Left lung (tissue), 10 donors: ENCODE results near the gene TBX10. TPM values are rescaled to one million over a fixed set of nuclear protein-coding genes. Genes with fewer than 3 reads are reported as not detected.
"Not testable (repeated sequence)": the region's sequence is repeated elsewhere in the genome, so short reads cannot be mapped to it uniquely, and the experiment has no call there.

Source experiments
- ATAC-seq: fragments of 200-7000 bp; cut with Tn5 transposase; one replicate; pipeline ENCODE4 v1.9.1; 2020; ENCODE audit warnings: moderate library complexity
- DNase-seq, 4 donors: peaks; one replicate each; pipeline ENCODE4 v3.0.0-alpha.2; 2013 to 2020
- H3K27ac ChIP-seq, 2 donors: fragments of 200-600 bp; sonication (generic) in 1 of 2; one replicate each; pipeline versions ENCODE4 v1.5.0 to v1.8.0; 2020 to 2021
- H3K27me3 ChIP-seq, 2 donors: fragments of 200-600 bp; sonication (generic) in 1 of 2; one replicate each; pipeline versions ENCODE4 v1.5.0 to v1.8.0; 2020 to 2021
- H3K36me3 ChIP-seq, 2 donors: fragments of 200-600 bp; sonication (generic) in 1 of 2; one replicate each; pipeline versions ENCODE4 v1.5.0 to v1.8.0; 2020 to 2021
- H3K4me1 ChIP-seq, 2 donors: fragments of 200-600 bp; one replicate each; pipeline ENCODE4 v1.8.0; 2021
- H3K4me3 ChIP-seq, 2 donors: fragments of 200-600 bp; sonication (generic) in 1 of 2; one replicate each; pipeline versions ENCODE4 v1.5.0 to v1.8.0; 2020 to 2021; ENCODE audit warnings: mild to moderate bottlenecking in 1 of 2
- H3K9me3 ChIP-seq, 2 donors: fragments of 200-600 bp; sonication (generic) in 1 of 2; one replicate each; pipeline versions ENCODE4 v1.5.0 to v1.8.0; 2020 to 2021
- CTCF ChIP-seq, 2 donors: fragments of 200-600 bp; sonication (generic) in 1 of 2; IDR thresholded peaks; one replicate each; pipeline versions ENCODE4 v1.5.0 to v1.8.0; 2021; ENCODE audit warnings: antibody characterized with exemption in 2 of 2
- intact Hi-C, 2 donors: fragments of 100-400 bp; cut with DNase I; formaldehyde crosslinking; loops; one replicate each; pipeline versions ENCODE4 v1.11.2 to v1.14.2; 2022
- polyA plus RNA-seq, 6 donors: library from polyadenylated mRNA; unstranded; fragments of 120-200 nt; gene quantifications; one replicate each; pipeline ENCODE4 v1.2.1, GENCODE V29; 2013; ENCODE audit not compliant: insufficient read length in 6 of 6
- total RNA-seq, 2 donors: library from RNA; stranded (reverse); fragmentation: NEBNext Ultra II Directional; extraction: Animal tissue kit (Norgen Biotek cat#: 25700); gene quantifications; one replicate each; pipeline ENCODE4 v1.2.1, GENCODE V29; 2021
- donor health status: DM: no; HTN: yes; CAD: no.
- donor health status: DM: no; HTN: no; CAD: no.

TBX10 gene
- total and polyA plus RNA-seq, 8 donors: 0.18 TPM; not detected in 7

- ATAC-seq: no peak
- no peaks in the 10 kb centered on the region for H3K36me3 ChIP-seq
- no peak overlapping the region for H3K4me3 ChIP-seq
- no peaks in the 10 kb centered on the region for H3K27me3 ChIP-seq
- H3K27ac ChIP-seq: no peak overlapping the region
- intact Hi-C loops: no loop called here
- H3K9me3 ChIP-seq: no peaks in the 10 kb centered on the region
- H3K4me1 ChIP-seq: no peaks in the 10 kb centered on the region
- no peak for TF ChIP-seq CTCF (IDR thresholded peaks at IDR 0.05)
- no peak for DNase-seq
Observed at GRCh38 chr11:67662835-67663531, 23.4 kb upstream of the TBX10 start.

GRCh38 chr11:67662142-67662834 is 22.7 kb upstream of the TBX10 start:
- Histone ChIP-seq H3K4me3 (no peak overlapping the region), H3K36me3 (no peaks in the 10 kb centered on the region), H3K27me3 (no peaks in the 10 kb centered on the region), H3K27ac (no peak overlapping the region), H3K4me1 (no peaks in the 10 kb centered on the region), H3K9me3 (no peaks in the 10 kb centered on the region)
- ATAC-seq (no peak), DNase-seq (no peak)
- no peak for TF ChIP-seq CTCF (IDR thresholded peaks at IDR 0.05)
- intact Hi-C loops: no loop called here

- DNase-seq, H3K4me3 ChIP-seq, H3K27ac ChIP-seq, H3K36me3 ChIP-seq, ATAC-seq, H3K27me3 ChIP-seq, intact Hi-C loops, H3K4me1 ChIP-seq: not testable (repeated sequence)
- H3K9me3 ChIP-seq: peaks cover 0 to 12% of the 10 kb centered on the region in 2 donors
Observed at GRCh38 chr11:67660752-67661151, 21.2 kb upstream of the TBX10 start.

- ATAC-seq, intact Hi-C loops, H3K27me3 ChIP-seq, H3K4me1 ChIP-seq, H3K36me3 ChIP-seq, H3K4me3 ChIP-seq, H3K27ac ChIP-seq: not testable (repeated sequence)
- TF ChIP-seq CTCF (IDR thresholded peaks at IDR 0.05): peak in 1 of 2 donors; percentile 26
- H3K9me3 ChIP-seq: peaks cover 0 to 14% of the 10 kb centered on the region in 2 donors
- peak in 1 of 4 donors; percentile 2 for DNase-seq
Observed at GRCh38 chr11:67659651-67660165, 20.1 kb upstream of the TBX10 start.

- no peak for DNase-seq
- Histone ChIP-seq H3K27ac (no peak overlapping the region), H3K4me3 (no peak overlapping the region), H3K36me3 (no peaks in the 10 kb centered on the region), H3K4me1 (no peaks in the 10 kb centered on the region), H3K27me3 (no peaks in the 10 kb centered on the region), H3K9me3 (peaks cover 0 to 14% of the 10 kb centered on the region in 2 donors)
- no peak for ATAC-seq
- no peak for TF ChIP-seq CTCF (IDR thresholded peaks at IDR 0.05)
- intact Hi-C loops: no loop called here
Observed at GRCh38 chr11:67657300-67657699, 17.7 kb upstream of the TBX10 start.
